ENCODE results near the gene PRKG1. TPM values are rescaled to one million over a fixed set of nuclear protein-coding genes. Genes with fewer than 3 reads are reported as not detected.
A peak's percentile ranks its signal among the peaks of the same experiment; 100 is the strongest.

Gene PRKG1
- total RNA-seq, 2 donors from 2014 or later, result 145 to 381 TPM

DNA sequence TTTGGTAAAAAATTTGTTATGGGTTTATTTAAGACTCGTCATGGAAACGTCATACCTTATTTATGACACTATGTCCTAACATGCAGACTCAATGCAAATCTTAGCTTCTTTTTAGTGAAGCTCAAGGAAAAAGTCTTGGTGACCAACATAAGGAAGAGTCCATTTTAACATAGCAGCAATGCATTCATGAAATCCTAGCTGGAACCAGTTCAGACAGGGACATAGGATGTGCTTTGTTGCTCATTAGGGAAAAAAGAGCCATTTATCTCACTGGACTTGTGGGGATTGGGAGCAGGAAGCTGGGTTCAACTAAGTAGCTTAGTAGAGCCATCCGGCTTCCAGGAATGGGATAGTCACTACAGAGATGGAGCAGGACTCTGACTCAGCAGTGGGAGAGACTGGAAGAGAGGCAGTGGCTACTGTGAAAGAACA lies 1139.0 kb downstream of the PRKG1 start:
- Histone ChIP-seq H3K36me3 (no peaks in the 10 kb centered on the region), H3K27ac (peak overlapping the region in 1 of 2 donors; percentile 44), H3K27me3 (replicated peaks; ENCODE audit: insufficient read depth) (no peaks in the 10 kb centered on the region), H3K9me3 (no peaks in the 10 kb centered on the region), H3K4me3 (no peak overlapping the region), H3K4me1 (ENCODE audit: control insufficient read depth in 1 of 2, low read depth in 2 of 2) (peaks cover 21 to 45% of the 10 kb centered on the region in 2 donors)
- no peak for DNase-seq (ENCODE audit: low spot score)
- ATAC-seq (ENCODE audit: insufficient number of reproducible peaks, low FRiP score, low read depth), result no peak
- TF ChIP-seq, protein P1, sequence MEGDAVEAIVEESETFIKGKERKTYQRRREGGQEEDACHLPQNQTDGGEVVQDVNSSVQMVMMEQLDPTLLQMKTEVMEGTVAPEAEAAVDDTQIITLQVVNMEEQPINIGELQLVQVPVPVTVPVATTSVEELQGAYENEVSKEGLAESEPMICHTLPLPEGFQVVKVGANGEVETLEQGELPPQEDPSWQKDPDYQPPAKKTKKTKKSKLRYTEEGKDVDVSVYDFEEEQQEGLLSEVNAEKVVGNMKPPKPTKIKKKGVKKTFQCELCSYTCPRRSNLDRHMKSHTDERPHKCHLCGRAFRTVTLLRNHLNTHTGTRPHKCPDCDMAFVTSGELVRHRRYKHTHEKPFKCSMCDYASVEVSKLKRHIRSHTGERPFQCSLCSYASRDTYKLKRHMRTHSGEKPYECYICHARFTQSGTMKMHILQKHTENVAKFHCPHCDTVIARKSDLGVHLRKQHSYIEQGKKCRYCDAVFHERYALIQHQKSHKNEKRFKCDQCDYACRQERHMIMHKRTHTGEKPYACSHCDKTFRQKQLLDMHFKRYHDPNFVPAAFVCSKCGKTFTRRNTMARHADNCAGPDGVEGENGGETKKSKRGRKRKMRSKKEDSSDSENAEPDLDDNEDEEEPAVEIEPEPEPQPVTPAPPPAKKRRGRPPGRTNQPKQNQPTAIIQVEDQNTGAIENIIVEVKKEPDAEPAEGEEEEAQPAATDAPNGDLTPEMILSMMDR (IDR thresholded peaks at IDR 0.05), result no peak

DNA sequence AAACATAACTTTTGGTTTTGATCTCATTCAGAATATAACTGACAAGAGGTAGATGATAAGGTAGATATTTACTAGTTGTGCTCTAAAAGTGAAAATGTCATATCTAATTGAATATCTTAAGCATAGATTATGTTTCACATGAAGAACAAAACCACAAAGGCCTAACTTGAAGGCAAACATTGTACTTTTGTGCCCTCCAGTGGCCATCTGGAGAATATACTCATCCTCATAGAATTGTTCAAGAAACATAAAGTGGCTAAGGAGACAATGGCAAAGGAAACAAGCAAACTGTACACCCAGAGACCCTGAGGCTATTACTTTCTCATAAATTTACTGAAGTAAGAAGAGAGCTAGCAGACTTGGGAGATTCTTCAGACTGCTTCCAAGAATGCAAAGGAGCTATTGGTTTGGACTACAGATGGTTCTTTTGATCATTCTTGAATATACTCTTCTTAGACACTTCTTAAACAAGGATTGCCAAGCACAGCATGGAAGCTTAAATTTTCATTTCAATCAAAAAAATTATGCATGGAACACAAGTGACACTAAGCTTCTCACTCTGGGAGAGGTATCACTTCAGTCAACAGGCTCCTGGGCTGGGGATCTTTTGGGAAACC lies 1141.6 kb downstream of the PRKG1 start:
- ATAC-seq (ENCODE audit: insufficient number of reproducible peaks, low FRiP score, low read depth), result no peak
- Histone ChIP-seq H3K4me3 (no peak overlapping the region), H3K27ac (peak overlapping the region in 1 of 2 donors; percentile 52), H3K36me3 (no peaks in the 10 kb centered on the region), H3K9me3 (no peaks in the 10 kb centered on the region), H3K4me1 (ENCODE audit: control insufficient read depth in 1 of 2, low read depth in 2 of 2) (peaks cover 21 to 40% of the 10 kb centered on the region in 2 donors), H3K27me3 (replicated peaks; ENCODE audit: insufficient read depth) (no peaks in the 10 kb centered on the region)
- DNase-seq (ENCODE audit: low spot score), result no peak
- TF ChIP-seq, protein P1 (IDR thresholded peaks at IDR 0.05), result peak; percentile 79

DNA sequence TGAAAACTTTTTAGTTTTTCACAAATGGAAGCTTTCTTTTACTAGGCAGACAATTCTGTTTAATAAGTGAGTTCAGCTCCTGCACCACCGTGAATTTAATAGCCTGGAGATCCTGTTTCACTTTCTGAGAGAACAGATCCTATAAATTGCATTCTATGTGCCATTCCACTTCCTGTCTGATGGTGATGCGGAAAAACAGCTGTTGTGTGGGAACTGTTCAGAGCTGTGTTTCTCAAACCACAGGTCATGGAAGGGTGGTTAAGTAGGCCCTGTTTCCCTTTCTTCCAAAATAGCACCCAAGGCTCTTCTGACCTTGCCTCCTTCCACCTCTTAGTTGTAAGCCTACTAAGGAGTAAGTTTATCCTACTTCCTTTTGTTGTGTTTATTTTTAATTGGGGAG lies 1142.6 kb downstream of the PRKG1 start:
- H3K27ac ChIP-seq, result peak overlapping the region; percentile 51 to 54
- H3K4me1 ChIP-seq (ENCODE audit: control insufficient read depth in 1 of 2, low read depth in 2 of 2), result peaks cover 21 to 38% of the 10 kb centered on the region in 2 donors
- no peaks in the 10 kb centered on the region for H3K27me3 ChIP-seq (replicated peaks; ENCODE audit: insufficient read depth)
- peak overlapping the region; percentile 19 for H3K4me3 ChIP-seq
- ATAC-seq (ENCODE audit: insufficient number of reproducible peaks, low FRiP score, low read depth) (no peak), DNase-seq (ENCODE audit: low spot score) (no peak)
- no peaks in the 10 kb centered on the region for H3K36me3 ChIP-seq
- no peaks in the 10 kb centered on the region for H3K9me3 ChIP-seq
- TF ChIP-seq, protein P1 (IDR thresholded peaks at IDR 0.05), result no peak

DNA sequence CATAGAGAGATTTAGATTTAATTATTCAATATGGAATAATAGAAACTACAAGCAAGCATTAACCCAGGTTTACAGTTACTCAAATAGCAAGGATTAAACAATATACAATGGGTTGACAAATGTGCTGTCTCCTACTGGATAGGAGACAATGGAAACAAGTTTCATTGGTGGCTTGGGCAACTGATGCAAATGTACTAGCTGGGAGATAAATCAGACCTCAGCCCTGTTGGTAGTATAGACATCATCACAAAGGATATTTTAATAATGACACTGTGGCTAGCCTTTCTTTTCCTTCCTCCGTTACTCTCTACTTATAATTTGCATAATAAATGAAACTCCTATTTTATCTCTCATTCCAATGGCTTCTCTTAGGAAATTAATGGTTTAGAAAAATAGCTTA lies 1143.2 kb downstream of the PRKG1 start:
- ATAC-seq (ENCODE audit: insufficient number of reproducible peaks, low FRiP score, low read depth) (no peak), DNase-seq (ENCODE audit: low spot score) (no peak)
- Histone ChIP-seq H3K36me3 (no peaks in the 10 kb centered on the region), H3K27me3 (replicated peaks; ENCODE audit: insufficient read depth) (no peaks in the 10 kb centered on the region), H3K4me1 (ENCODE audit: control insufficient read depth in 1 of 2, low read depth in 2 of 2) (peaks cover 16 to 32% of the 10 kb centered on the region in 2 donors), H3K4me3 (no peak overlapping the region), H3K27ac (peak overlapping the region; percentile 5 to 51), H3K9me3 (no peaks in the 10 kb centered on the region)
- TF ChIP-seq, protein P1 (IDR thresholded peaks at IDR 0.05), result no peak

DNA sequence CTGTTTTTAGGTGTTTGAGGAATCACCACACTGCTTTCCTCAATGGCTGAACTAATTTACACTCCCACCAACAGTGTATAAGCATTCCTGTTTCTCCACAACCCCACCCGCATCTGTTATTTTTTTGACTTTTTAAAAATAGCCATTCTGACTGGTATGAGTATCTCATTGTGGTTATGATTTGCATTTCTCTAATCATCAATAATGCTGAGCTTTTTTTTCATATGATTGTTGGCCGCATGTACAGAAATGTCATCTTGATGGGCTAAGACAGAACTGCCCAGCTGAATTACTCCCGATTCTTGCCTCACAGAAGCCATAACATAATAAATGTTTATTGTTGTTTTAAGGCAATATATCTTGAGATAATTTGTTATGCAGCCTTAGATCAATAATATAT lies 1146.7 kb downstream of the PRKG1 start:
- H3K27ac ChIP-seq, result no peak overlapping the region
- no peaks in the 10 kb centered on the region for H3K36me3 ChIP-seq
- H3K4me1 ChIP-seq (ENCODE audit: control insufficient read depth in 1 of 2, low read depth in 2 of 2), result peaks cover 10 to 13% of the 10 kb centered on the region in 2 donors
- no peak overlapping the region for H3K4me3 ChIP-seq
- TF ChIP-seq, protein P1 (IDR thresholded peaks at IDR 0.05), result no peak
- H3K9me3 ChIP-seq, result no peaks in the 10 kb centered on the region
- no peak for DNase-seq (ENCODE audit: low spot score)
- no peaks in the 10 kb centered on the region for H3K27me3 ChIP-seq (replicated peaks; ENCODE audit: insufficient read depth)
- no peak for ATAC-seq (ENCODE audit: insufficient number of reproducible peaks, low FRiP score, low read depth)

Data from thoracic aorta (tissue), 2 donors.